IMR-90 (cell line): ENCODE measurements around the gene DMRTC2.

Experiments used
- CEBPB ChIP-seq: IDR thresholded peaks from 2 replicates; pipeline ENCODE4 v1.6.1; 2012; ENCODE audit warnings: low read depth, low read length, improper control_type of control experiment
- CTCF ChIP-seq: conservative IDR thresholded peaks from 2 replicates; pipeline ENCODE4 v1.5.1; 2012; ENCODE audit warnings: mild to moderate bottlenecking, low read depth, low read length, improper control_type of control experiment
- ELK1 ChIP-seq: fragments of 150-350 bp; IDR thresholded peaks from 2 replicates; pipeline ENCODE4 v1.6.1; 2016; ENCODE audit warnings: low read depth, mild to moderate bottlenecking, low read length, moderate library complexity, borderline replicate concordance
- USF2 ChIP-seq: fragments of 150-350 bp; IDR thresholded peaks from 2 replicates; pipeline ENCODE4 v1.6.1; 2017; ENCODE audit warnings: mild to moderate bottlenecking, antibody characterized with exemption, low read length, low read depth

- TF ChIP-seq USF2 (no peak), CTCF (no peak), CEBPB (no peak), ELK1 (no peak)
Measured at GRCh38 chr19:41839211-41839610, 5.6 kb upstream of the DMRTC2 start.
